Large intestine (tissue), 1 donor: Measurements from ENCODE around the gene TGFBR3. TPM values are rescaled to one million over a fixed set of nuclear protein-coding genes. Genes with fewer than 3 reads are reported as not detected.

ENCODE experiments used
- polyA plus RNA-seq: library from polyadenylated mRNA; unstranded; fragments of 120-200 nt; gene quantifications from one replicate; pipeline ENCODE4 v1.2.1, GENCODE V29; 2013

Gene TGFBR3
- polyA plus RNA-seq, 1 donor, result 13.7 TPM

Other genes with a start within 250 kb of the TGFBR3 start
- not detected for gene BRDT, start 63.2 kb upstream of the TGFBR3 start, polyA plus RNA-seq
- gene EPHX4, start 143.8 kb upstream of the TGFBR3 start, polyA plus RNA-seq, result 3.7 TPM
- gene SETSIP, start 189.3 kb upstream of the TGFBR3 start, polyA plus RNA-seq, result 0.18 TPM
- 8.6 TPM for gene BTBD8, start 194.2 kb upstream of the TGFBR3 start, polyA plus RNA-seq